NCI-H1092 treated with DMSO at 0.1 percent for 48 hours (cell line): ENCODE measurements around the gene KAZN.

Experiments
- DNase-seq: peaks from one replicate; lab custom pipeline; 2025; lab: John Stamatoyannopoulos, UW

KAZN gene

GRCh38 chr1:14887764-14888350 is 289.4 kb downstream of the KAZN start:
- DNase-seq: no peak

GRCh38 chr1:14888374-14888773 is 289.9 kb downstream of the KAZN start:
- no peak for DNase-seq

- DNase-seq: no peak
These were observed 291.4 kb downstream of the KAZN start for GRCh38 chr1:14889825-14890440.

- DNase-seq: no peak
These were observed 293.5 kb downstream of the KAZN start for GRCh38 chr1:14891991-14892390.

- no peak for DNase-seq
These were observed 296.5 kb downstream of the KAZN start for GRCh38 chr1:14894811-14895560.

- DNase-seq: no peak
These were observed 297.2 kb downstream of the KAZN start for GRCh38 chr1:14895727-14896126.

- DNase-seq: no peak
These were observed 298.0 kb downstream of the KAZN start for GRCh38 chr1:14896381-14897079.

GRCh38 chr1:14897080-14897449 is 298.6 kb downstream of the KAZN start:
- no peak for DNase-seq

- no peak for DNase-seq
These were observed 299.1 kb downstream of the KAZN start for GRCh38 chr1:14897547-14897946.

- no peak for DNase-seq
These were observed 299.6 kb downstream of the KAZN start for GRCh38 chr1:14897997-14898645.

GRCh38 chr1:14899686-14900085 is 301.2 kb downstream of the KAZN start:
- no peak for DNase-seq

- no peak for DNase-seq
These were observed 303.0 kb downstream of the KAZN start for GRCh38 chr1:14901371-14901954.

GRCh38 chr1:14903922-14904321 is 305.4 kb downstream of the KAZN start:
- DNase-seq: no peak

GRCh38 chr1:14906665-14907064 is 308.2 kb downstream of the KAZN start:
- no peak for DNase-seq

GRCh38 chr1:14907416-14907815 is 308.9 kb downstream of the KAZN start:
- DNase-seq: no peak

GRCh38 chr1:14909273-14909672 is 310.8 kb downstream of the KAZN start:
- DNase-seq: no peak

GRCh38 chr1:14909920-14910460 is 311.5 kb downstream of the KAZN start:
- DNase-seq: no peak

- no peak for DNase-seq
These were observed 312.7 kb downstream of the KAZN start for GRCh38 chr1:14910984-14911721.

GRCh38 chr1:14912839-14913481 is 314.5 kb downstream of the KAZN start:
- no peak for DNase-seq

- no peak for DNase-seq
These were observed 315.1 kb downstream of the KAZN start for GRCh38 chr1:14913482-14914177.
